ENCODE data around the gene IGSF11.
"Not testable (repeated sequence)": the region's sequence is repeated elsewhere in the genome, so short reads cannot be mapped to it uniquely, and the experiment has no call there.

The IGSF11 gene

DNA sequence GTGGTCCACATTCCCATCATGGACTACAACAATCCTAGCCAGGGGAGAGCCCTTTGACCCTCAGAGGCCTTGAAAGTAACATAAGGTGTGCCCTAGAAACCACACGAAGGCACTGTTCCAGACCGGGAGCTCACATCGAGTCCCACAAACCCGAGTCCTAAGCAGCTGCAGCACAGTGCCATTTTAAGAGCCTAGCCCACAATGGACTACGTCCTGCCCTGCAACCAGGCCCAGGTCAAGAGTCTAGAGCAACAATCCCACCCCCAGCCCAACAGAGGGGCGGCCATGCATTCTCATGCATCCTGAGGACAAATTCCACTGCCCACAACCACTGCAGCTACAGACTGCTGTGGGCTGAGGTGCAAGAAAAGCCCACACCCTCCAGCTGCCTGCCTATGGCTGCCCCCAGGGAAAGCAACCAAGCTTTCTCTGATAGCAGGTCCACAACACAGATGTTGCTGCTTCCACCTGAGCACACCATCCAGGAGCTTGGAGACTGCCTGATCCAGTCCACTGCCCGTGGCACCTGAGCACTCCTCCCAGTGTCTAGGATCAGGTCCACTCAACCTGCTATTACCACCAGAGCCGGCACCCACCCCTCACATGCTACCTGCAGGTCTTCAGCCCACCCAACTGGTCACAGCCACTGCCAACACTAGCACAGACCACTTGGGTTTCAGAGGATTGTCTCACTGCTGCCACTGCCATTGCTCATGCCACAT is 56.8 kb downstream of the IGSF11 start:
- Histone ChIP-seq H3K9ac (ENCODE audit: insufficient read length, low read depth) (no peak overlapping the region), H3K4me3 (ENCODE audit: insufficient read length, low read depth) (no peak overlapping the region), H3K4me1 (ENCODE audit: insufficient read depth, insufficient read length) (peaks cover 4% of the 10 kb centered on the region), H3K36me3 (ENCODE audit: insufficient read depth, insufficient read length, low read length) (no peaks in the 10 kb centered on the region), H3K27me3 (ENCODE audit: insufficient read depth, insufficient read length) (no peaks in the 10 kb centered on the region), H3K9me3 (ENCODE audit: insufficient read depth, low read length) (no peaks in the 10 kb centered on the region)
- TF ChIP-seq ZNF274 (IDR thresholded peaks at IDR 0.05; ENCODE audit: low read depth, low read length) (no peak), SUZ12 (IDR thresholded peaks at IDR 0.05; ENCODE audit: extremely low read depth, insufficient read depth, insufficient read length) (no peak), YY1 (IDR thresholded peaks at IDR 0.05; ENCODE audit: insufficient read depth, insufficient read length) (no peak)
- no peak for DNase-seq (ENCODE audit: low read depth, low spot score)

GRCh38 chr3:118977118-118977517 is 57.5 kb downstream of the IGSF11 start:
- Histone ChIP-seq H3K4me3 (ENCODE audit: insufficient read length, low read depth) (no peak overlapping the region), H3K36me3 (ENCODE audit: insufficient read depth, insufficient read length, low read length) (no peaks in the 10 kb centered on the region), H3K9me3 (ENCODE audit: insufficient read depth, low read length) (no peaks in the 10 kb centered on the region), H3K4me1 (ENCODE audit: insufficient read depth, insufficient read length) (peaks cover 4% of the 10 kb centered on the region), H3K27me3 (ENCODE audit: insufficient read depth, insufficient read length) (no peaks in the 10 kb centered on the region), H3K9ac (ENCODE audit: insufficient read length, low read depth) (no peak overlapping the region)
- no peak for TF ChIP-seq ZNF274 (IDR thresholded peaks at IDR 0.05; ENCODE audit: low read depth, low read length)
- no peak for TF ChIP-seq SUZ12 (IDR thresholded peaks at IDR 0.05; ENCODE audit: extremely low read depth, insufficient read depth, insufficient read length)
- TF ChIP-seq YY1 (IDR thresholded peaks at IDR 0.05; ENCODE audit: insufficient read depth, insufficient read length): no peak
- no peak for DNase-seq (ENCODE audit: low read depth, low spot score)

DNA sequence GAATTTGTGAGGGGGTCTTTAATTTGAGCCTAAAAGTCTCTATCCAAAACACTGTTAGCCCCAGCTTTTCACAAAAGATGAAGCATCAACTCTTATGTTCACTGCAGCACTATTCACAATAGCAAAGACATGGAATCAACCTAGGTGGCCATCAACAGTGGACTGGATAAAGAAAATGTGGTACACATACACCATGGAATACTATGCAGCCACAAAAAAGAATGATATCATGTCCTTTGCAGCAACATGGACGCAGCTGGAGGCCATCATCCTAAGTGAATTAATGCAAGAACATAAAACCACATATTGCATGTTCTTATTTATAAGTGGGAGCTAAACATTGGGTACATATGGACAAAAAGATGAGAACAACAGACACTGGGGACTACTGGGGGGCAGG is 59.2 kb downstream of the IGSF11 start:
- H3K4me3 ChIP-seq (ENCODE audit: insufficient read length, low read depth); DNase-seq (ENCODE audit: low read depth, low spot score); H3K4me1 ChIP-seq (ENCODE audit: insufficient read depth, insufficient read length); H3K36me3 ChIP-seq (ENCODE audit: insufficient read depth, insufficient read length, low read length); H3K9me3 ChIP-seq (ENCODE audit: insufficient read depth, low read length); H3K27me3 ChIP-seq (ENCODE audit: insufficient read depth, insufficient read length); H3K9ac ChIP-seq (ENCODE audit: insufficient read length, low read depth): not testable (repeated sequence)

GRCh38 chr3:118974356-118975097 is 60.1 kb downstream of the IGSF11 start:
- H3K9ac ChIP-seq (ENCODE audit: insufficient read length, low read depth): no peak overlapping the region
- no peak for DNase-seq (ENCODE audit: low read depth, low spot score)
- no peak overlapping the region for H3K4me3 ChIP-seq (ENCODE audit: insufficient read length, low read depth)
- H3K27me3 ChIP-seq (ENCODE audit: insufficient read depth, insufficient read length): no peaks in the 10 kb centered on the region
- no peaks in the 10 kb centered on the region for H3K9me3 ChIP-seq (ENCODE audit: insufficient read depth, low read length)
- H3K36me3 ChIP-seq (ENCODE audit: insufficient read depth, insufficient read length, low read length): no peaks in the 10 kb centered on the region
- peaks cover 4% of the 10 kb centered on the region for H3K4me1 ChIP-seq (ENCODE audit: insufficient read depth, insufficient read length)
- no peak for TF ChIP-seq SUZ12 (IDR thresholded peaks at IDR 0.05; ENCODE audit: extremely low read depth, insufficient read depth, insufficient read length)
- no peak for TF ChIP-seq ZNF274 (IDR thresholded peaks at IDR 0.05; ENCODE audit: low read depth, low read length)
- no peak for TF ChIP-seq YY1 (IDR thresholded peaks at IDR 0.05; ENCODE audit: insufficient read depth, insufficient read length)

- Histone ChIP-seq H3K4me1 (ENCODE audit: insufficient read depth, insufficient read length) (peaks cover 4% of the 10 kb centered on the region), H3K36me3 (ENCODE audit: insufficient read depth, insufficient read length, low read length) (no peaks in the 10 kb centered on the region), H3K9me3 (ENCODE audit: insufficient read depth, low read length) (no peaks in the 10 kb centered on the region), H3K9ac (ENCODE audit: insufficient read length, low read depth) (no peak overlapping the region), H3K27me3 (ENCODE audit: insufficient read depth, insufficient read length) (no peaks in the 10 kb centered on the region), H3K4me3 (ENCODE audit: insufficient read length, low read depth) (no peak overlapping the region)
- no peak for DNase-seq (ENCODE audit: low read depth, low spot score)
- TF ChIP-seq YY1 (IDR thresholded peaks at IDR 0.05; ENCODE audit: insufficient read depth, insufficient read length): no peak
- no peak for TF ChIP-seq ZNF274 (IDR thresholded peaks at IDR 0.05; ENCODE audit: low read depth, low read length)
- no peak for TF ChIP-seq SUZ12 (IDR thresholded peaks at IDR 0.05; ENCODE audit: extremely low read depth, insufficient read depth, insufficient read length)
These were observed 61.6 kb downstream of the IGSF11 start for GRCh38 chr3:118973050-118973449.

GRCh38 chr3:118970819-118971218 is 63.8 kb downstream of the IGSF11 start:
- Histone ChIP-seq H3K36me3 (ENCODE audit: insufficient read depth, insufficient read length, low read length) (no peaks in the 10 kb centered on the region), H3K27me3 (ENCODE audit: insufficient read depth, insufficient read length) (no peaks in the 10 kb centered on the region), H3K4me1 (ENCODE audit: insufficient read depth, insufficient read length) (no peaks in the 10 kb centered on the region), H3K4me3 (ENCODE audit: insufficient read length, low read depth) (no peak overlapping the region), H3K9me3 (ENCODE audit: insufficient read depth, low read length) (no peaks in the 10 kb centered on the region), H3K9ac (ENCODE audit: insufficient read length, low read depth) (no peak overlapping the region)
- no peak for DNase-seq (ENCODE audit: low read depth, low spot score)
- no peak for TF ChIP-seq ZNF274 (IDR thresholded peaks at IDR 0.05; ENCODE audit: low read depth, low read length)
- TF ChIP-seq SUZ12 (IDR thresholded peaks at IDR 0.05; ENCODE audit: extremely low read depth, insufficient read depth, insufficient read length): no peak
- no peak for TF ChIP-seq YY1 (IDR thresholded peaks at IDR 0.05; ENCODE audit: insufficient read depth, insufficient read length)

DNA sequence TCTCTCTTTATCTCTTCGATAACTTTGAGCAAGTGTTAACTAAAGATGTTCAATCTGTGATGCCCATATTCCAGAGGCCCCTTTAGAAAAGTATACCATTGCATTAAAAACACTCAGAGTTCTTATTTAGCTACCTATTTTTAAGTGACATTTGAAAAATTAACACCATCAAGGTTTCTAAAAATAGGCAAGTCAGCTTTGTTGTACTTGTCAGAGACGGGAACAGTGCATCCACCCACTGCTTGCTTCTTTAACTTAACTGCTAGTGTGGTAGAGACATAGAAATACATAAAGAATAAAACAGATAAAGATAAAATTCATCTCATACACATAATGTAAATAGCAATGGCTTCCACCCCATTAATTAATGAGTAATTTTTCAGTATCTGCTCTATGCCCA is 66.0 kb downstream of the IGSF11 start:
- no peak for DNase-seq (ENCODE audit: low read depth, low spot score)
- TF ChIP-seq ZNF274 (IDR thresholded peaks at IDR 0.05; ENCODE audit: low read depth, low read length): no peak
- TF ChIP-seq YY1 (IDR thresholded peaks at IDR 0.05; ENCODE audit: insufficient read depth, insufficient read length): no peak
- TF ChIP-seq SUZ12 (IDR thresholded peaks at IDR 0.05; ENCODE audit: extremely low read depth, insufficient read depth, insufficient read length): no peak
- no peaks in the 10 kb centered on the region for H3K27me3 ChIP-seq (ENCODE audit: insufficient read depth, insufficient read length)
- no peaks in the 10 kb centered on the region for H3K4me1 ChIP-seq (ENCODE audit: insufficient read depth, insufficient read length)
- no peak overlapping the region for H3K4me3 ChIP-seq (ENCODE audit: insufficient read length, low read depth)
- H3K9ac ChIP-seq (ENCODE audit: insufficient read length, low read depth): no peak overlapping the region
- no peaks in the 10 kb centered on the region for H3K36me3 ChIP-seq (ENCODE audit: insufficient read depth, insufficient read length, low read length)
- no peaks in the 10 kb centered on the region for H3K9me3 ChIP-seq (ENCODE audit: insufficient read depth, low read length)
